ENCODE results near the gene MEN1.

Gene MEN1

GRCh38 chr11:64839335-64839734 is 29.0 kb upstream of the MEN1 start:
- no peak overlapping the region for H3K27ac Mint-ChIP-seq
- no peaks in the 10 kb centered on the region for H3K9me3 Mint-ChIP-seq
- no peak for ATAC-seq
- peaks cover 16% of the 10 kb centered on the region for H3K4me1 Mint-ChIP-seq
- no peak for DNase-seq
- H3K4me3 Mint-ChIP-seq: no peak overlapping the region
- H3K27me3 Mint-ChIP-seq: no peaks in the 10 kb centered on the region

GRCh38 chr11:64838600-64839334 is 28.4 kb upstream of the MEN1 start:
- H3K27ac Mint-ChIP-seq: no peak overlapping the region
- DNase-seq: no peak
- peaks cover 11% of the 10 kb centered on the region for H3K4me1 Mint-ChIP-seq
- no peak overlapping the region for H3K4me3 Mint-ChIP-seq
- no peak for ATAC-seq
- H3K9me3 Mint-ChIP-seq: no peaks in the 10 kb centered on the region
- H3K27me3 Mint-ChIP-seq: no peaks in the 10 kb centered on the region

DNA sequence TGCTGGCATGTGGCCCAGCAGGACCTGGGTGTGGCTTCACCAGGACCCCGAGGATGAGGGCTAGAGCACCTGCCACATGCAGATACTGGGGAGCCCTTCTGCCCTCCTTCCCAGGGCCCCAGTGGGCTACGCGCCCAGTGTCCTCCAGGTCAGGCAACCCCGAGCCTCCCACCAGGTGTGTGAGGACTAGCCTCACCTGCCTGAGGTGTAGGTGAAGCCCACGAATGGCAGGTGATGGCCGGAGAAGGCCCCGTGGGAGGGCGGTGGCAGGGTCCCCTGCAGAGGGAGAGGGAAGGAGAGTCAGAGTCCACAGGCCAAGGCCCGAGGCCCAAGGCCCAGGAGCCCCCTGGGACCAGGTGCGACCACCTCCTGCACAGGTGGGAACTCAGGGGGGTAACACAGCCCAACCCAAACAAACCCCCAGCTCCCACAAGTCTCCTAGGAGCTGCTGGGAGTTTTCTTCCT is 27.6 kb upstream of the MEN1 start:
- Mint-ChIP-seq H3K27me3 (no peaks in the 10 kb centered on the region), H3K4me1 (peaks cover 3% of the 10 kb centered on the region), H3K9me3 (no peaks in the 10 kb centered on the region), H3K27ac (no peak overlapping the region), H3K4me3 (no peak overlapping the region)
- DNase-seq: no peak
- ATAC-seq: no peak

DNA sequence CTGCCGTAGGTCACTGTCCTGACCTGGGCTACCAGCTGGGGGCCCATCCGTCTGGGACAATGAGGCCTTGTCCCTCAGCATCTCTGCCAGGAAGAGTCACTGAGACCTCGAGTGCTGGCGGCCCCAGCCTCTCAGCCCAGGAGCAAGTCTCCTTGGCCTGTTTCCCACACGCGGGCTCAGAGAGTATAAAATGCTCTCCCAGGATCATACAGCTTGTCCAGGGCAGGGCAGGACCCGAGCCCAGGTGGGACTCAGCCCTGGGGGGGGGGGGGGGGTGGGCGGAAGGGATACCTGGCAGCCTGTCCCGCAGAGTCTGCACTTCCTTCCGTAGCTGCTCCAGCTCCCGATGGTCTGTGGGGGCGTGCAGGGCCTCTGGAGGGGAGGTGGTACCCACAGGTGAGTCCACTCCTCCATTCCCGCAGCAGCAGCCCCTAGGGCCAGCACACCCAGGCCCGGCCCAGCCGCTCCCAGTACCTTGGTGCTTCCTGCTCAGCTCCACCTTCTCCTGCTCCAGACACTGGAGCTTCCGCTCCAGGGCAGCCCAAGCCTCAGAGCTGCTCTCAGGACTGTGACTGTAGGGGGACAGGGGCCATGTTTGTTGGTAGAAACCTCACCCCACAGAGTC is 26.2 kb upstream of the MEN1 start:
- ATAC-seq: no peak
- Mint-ChIP-seq H3K27me3 (no peaks in the 10 kb centered on the region), H3K4me3 (no peak overlapping the region), H3K27ac (no peak overlapping the region), H3K9me3 (no peaks in the 10 kb centered on the region), H3K4me1 (no peaks in the 10 kb centered on the region)
- DNase-seq: no peak

DNA sequence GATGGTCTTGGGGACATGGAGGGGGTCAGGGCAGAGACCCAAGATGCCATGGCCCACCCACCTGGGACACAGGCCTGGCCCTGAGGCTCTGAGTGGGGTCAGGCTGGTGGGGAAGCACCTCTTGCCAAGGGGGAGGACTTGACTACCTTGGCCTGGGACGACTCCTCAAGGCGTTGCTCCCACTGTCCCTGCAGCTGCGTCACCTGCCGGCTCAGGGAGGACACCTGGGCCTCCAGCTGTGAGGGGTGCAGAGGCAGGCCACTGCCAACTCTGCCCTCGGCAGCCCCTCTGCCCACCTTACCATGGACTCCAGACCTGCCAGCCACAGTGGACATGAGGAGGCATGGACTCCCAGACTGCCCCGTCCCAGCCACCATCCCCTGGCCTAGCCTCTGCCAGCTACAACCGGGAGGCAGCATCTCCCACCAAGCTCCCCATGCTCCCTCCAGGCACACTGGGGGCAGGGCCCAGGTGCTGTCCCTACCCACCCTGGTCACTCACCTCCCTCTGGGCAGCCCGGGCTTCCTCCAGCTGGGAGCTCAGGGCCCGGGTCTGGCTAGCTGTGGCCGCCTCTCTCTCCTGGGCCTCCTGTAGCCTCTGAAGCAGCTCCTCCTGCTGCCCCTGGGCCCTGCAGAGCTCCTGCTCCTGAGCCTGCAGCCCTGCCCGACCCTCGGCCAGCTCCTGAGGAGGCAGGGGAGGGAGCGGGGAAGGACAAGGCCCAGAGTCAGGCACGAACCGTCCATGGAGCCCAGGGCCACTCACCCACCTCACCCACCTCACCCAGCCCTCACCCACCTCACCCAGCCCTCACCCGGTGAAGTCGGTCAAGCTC is 25.5 kb upstream of the MEN1 start:
- H3K9me3 Mint-ChIP-seq: no peaks in the 10 kb centered on the region
- ATAC-seq (no peak), DNase-seq (no peak)
- H3K27ac Mint-ChIP-seq: no peak overlapping the region
- H3K4me3 Mint-ChIP-seq: no peak overlapping the region
- no peaks in the 10 kb centered on the region for H3K4me1 Mint-ChIP-seq
- no peaks in the 10 kb centered on the region for H3K27me3 Mint-ChIP-seq

GRCh38 chr11:64834723-64835615 is 24.6 kb upstream of the MEN1 start:
- Mint-ChIP-seq H3K27ac (no peak overlapping the region), H3K4me1 (no peaks in the 10 kb centered on the region), H3K9me3 (no peaks in the 10 kb centered on the region), H3K4me3 (no peak overlapping the region), H3K27me3 (no peaks in the 10 kb centered on the region)
- no peak for ATAC-seq
- no peak for DNase-seq

DNA sequence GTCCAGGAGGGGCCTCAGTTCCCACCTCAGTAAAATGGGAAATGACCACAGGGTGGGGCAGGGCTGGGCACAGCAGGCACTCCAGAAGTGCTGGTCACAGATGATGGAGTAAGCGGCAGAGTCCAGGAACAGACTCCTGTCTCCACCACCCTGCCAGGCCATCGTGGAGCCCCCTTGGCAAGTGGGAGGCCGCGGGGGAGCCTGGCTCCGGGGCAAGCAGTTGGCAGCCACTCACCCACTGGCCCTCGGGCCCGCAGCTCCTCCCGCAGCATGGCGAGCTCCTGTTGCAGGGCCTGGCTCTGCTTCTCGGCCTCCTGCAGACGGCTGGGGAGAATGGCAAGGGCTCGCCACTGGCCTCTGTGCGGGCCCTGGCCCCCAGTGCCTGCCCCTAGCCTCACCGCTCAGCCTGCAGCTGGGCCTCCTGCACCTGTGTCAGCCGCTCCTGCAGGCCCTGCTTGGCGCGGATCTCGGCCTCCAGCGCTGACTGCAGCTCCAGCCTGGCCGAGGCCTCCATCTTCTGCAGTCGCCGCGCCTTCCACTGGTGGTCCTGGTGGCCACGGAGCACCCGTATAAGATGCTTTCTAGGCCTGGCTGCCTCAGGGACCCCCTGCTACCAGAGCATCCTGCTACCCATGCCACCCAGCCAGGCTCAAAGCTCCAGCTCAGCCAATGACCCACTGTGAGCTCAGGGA is 23.8 kb upstream of the MEN1 start:
- DNase-seq: no peak
- no peak overlapping the region for H3K27ac Mint-ChIP-seq
- H3K27me3 Mint-ChIP-seq: no peaks in the 10 kb centered on the region
- H3K4me1 Mint-ChIP-seq: no peaks in the 10 kb centered on the region
- H3K4me3 Mint-ChIP-seq: no peak overlapping the region
- no peak for ATAC-seq
- H3K9me3 Mint-ChIP-seq: no peaks in the 10 kb centered on the region

DNA sequence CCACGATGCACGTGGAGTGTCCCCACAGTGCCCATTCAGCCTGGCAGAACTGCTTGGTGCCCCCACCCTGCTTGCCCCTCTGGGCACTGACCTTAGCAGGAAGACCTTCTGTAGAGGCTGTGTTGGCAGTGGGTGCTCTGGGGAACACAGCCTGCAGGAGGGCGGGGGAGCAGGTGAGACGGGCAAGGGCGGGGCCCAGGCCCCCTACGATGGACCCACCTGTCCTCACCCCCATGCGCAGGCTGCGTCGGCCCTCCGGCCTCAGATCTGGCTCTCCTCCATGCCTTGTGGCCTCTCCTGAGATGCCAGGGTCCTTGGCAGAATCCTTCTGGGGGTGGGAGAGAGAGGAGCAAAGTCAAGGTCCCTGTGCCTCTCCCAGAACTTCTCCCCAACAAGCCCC is 23.2 kb upstream of the MEN1 start:
- peak; percentile 15 for ATAC-seq
- no peak for DNase-seq
- no peak overlapping the region for H3K27ac Mint-ChIP-seq
- H3K27me3 Mint-ChIP-seq: no peaks in the 10 kb centered on the region
- no peak overlapping the region for H3K4me3 Mint-ChIP-seq
- H3K4me1 Mint-ChIP-seq: no peaks in the 10 kb centered on the region
- H3K9me3 Mint-ChIP-seq: no peaks in the 10 kb centered on the region

DNA sequence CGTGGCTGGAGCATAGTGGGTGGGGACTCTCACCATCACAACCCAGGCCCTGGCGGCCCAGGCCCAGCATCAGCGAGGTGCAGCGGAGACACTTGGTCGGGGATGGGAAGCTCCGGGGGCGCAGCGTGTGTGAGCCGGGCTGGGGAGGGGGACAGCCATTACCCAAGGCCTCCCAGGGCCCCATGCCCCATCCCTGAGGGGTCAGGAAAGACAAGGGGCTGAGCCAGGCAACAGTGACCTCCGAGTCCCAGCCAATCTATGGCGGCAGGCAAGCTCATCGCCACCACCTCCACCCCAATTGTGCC is 22.8 kb upstream of the MEN1 start:
- no peak overlapping the region for H3K4me3 Mint-ChIP-seq
- no peaks in the 10 kb centered on the region for H3K9me3 Mint-ChIP-seq
- H3K27me3 Mint-ChIP-seq: no peaks in the 10 kb centered on the region
- H3K4me1 Mint-ChIP-seq: no peaks in the 10 kb centered on the region
- peak overlapping the region in 1 of 2 donors; percentile 78 for H3K27ac Mint-ChIP-seq
- ATAC-seq (no peak), DNase-seq (no peak)

DNA sequence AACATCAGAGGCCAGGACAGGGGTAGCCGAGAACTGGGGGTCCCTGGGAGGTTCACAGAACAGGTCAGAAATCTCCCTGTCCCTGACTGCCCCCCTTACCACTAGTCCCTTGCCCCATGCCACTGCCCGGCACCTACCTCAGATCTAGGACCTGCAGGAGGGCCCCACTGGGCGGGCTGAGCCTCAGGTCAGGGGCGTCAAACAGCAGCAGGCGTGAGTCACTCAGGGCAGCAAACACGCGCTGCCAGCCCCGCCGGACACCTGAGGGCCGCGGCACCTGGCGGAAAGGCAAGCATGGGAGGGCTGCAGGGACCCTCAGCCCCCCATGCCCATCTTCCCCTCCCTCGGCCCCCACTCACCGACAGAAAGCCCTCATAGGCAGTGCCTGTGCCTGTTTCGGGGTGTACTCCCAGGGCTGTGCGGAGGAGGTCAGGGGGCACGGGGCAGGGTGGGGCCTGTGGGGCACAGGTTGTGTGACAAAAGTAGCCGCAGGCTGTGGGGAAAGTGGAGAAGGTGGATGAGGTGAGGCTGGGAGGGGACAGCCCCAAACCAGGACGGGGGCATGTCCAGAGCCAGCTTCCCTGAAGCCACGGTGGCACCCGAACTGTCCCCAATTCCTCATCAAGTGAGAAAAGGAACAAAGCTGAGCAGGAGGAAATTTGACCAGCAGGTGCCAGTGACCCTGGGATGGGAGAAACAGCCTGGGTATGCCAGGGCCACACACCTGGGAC is 22.3 kb upstream of the MEN1 start:
- no peak for DNase-seq
- Mint-ChIP-seq H3K27ac (peak overlapping the region in 1 of 2 donors; percentile 78), H3K4me3 (no peak overlapping the region), H3K27me3 (no peaks in the 10 kb centered on the region), H3K9me3 (no peaks in the 10 kb centered on the region), H3K4me1 (no peaks in the 10 kb centered on the region)
- no peak for ATAC-seq

- ATAC-seq: no peak
- DNase-seq: no peak
- Mint-ChIP-seq H3K4me3 (no peak overlapping the region), H3K9me3 (no peaks in the 10 kb centered on the region), H3K27ac (no peak overlapping the region), H3K27me3 (no peaks in the 10 kb centered on the region), H3K4me1 (no peaks in the 10 kb centered on the region)
These were observed 21.1 kb upstream of the MEN1 start for GRCh38 chr11:64831411-64831891.

- H3K9me3 Mint-ChIP-seq: no peaks in the 10 kb centered on the region
- H3K27ac Mint-ChIP-seq: no peak overlapping the region
- H3K27me3 Mint-ChIP-seq: no peaks in the 10 kb centered on the region
- H3K4me1 Mint-ChIP-seq: no peaks in the 10 kb centered on the region
- DNase-seq (no peak), ATAC-seq (no peak)
- no peak overlapping the region for H3K4me3 Mint-ChIP-seq
These were observed 19.3 kb upstream of the MEN1 start for GRCh38 chr11:64829536-64830251.

- DNase-seq (no peak), ATAC-seq (no peak)
- Mint-ChIP-seq H3K4me1 (no peaks in the 10 kb centered on the region), H3K27ac (no peak overlapping the region), H3K4me3 (no peak overlapping the region), H3K27me3 (no peaks in the 10 kb centered on the region), H3K9me3 (no peaks in the 10 kb centered on the region)
These were observed 17.1 kb upstream of the MEN1 start for GRCh38 chr11:64827451-64827839.

All from stimulated activated naive CD8-positive, alpha-beta T cell treated with anti-CD3 and anti-CD28 coated beads, Interleukin-15, amount 100 ng/mL, for 72 hours (primary cell).